Sigmoid colon (tissue), 4 donors: ENCODE data around the gene TSPEAR.
"Not testable (repeated sequence)": the region's sequence is repeated elsewhere in the genome, so short reads cannot be mapped to it uniquely, and the experiment has no call there.

Experiments
- EP300 ChIP-seq, 4 donors: sonication (generic); formaldehyde crosslinking; IDR thresholded peaks; one replicate each; pipeline ENCODE4 v1.6.1; 2017; ENCODE audit warnings: antibody characterized with exemption in 4 of 4
- POLR2AphosphoS5 ChIP-seq, 4 donors: sonication (generic); formaldehyde crosslinking; IDR thresholded peaks; one replicate each; pipeline ENCODE4 v1.6.1; 2017; ENCODE audit warnings: antibody characterized with exemption in 4 of 4
- TF ChIP-seq, protein P1 (sequence below), 4 experiments: fragments of 450-650 bp in 3 of 4; fragments of 200-600 bp in 1 of 4; IDR thresholded peaks; one replicate each; pipeline ENCODE4 v1.5.1; 2016 to 2019; ENCODE audit warnings: antibody characterized with exemption in 4 of 4, mild to moderate bottlenecking in 3 of 4, moderate library complexity in 2 of 4

DNA sequence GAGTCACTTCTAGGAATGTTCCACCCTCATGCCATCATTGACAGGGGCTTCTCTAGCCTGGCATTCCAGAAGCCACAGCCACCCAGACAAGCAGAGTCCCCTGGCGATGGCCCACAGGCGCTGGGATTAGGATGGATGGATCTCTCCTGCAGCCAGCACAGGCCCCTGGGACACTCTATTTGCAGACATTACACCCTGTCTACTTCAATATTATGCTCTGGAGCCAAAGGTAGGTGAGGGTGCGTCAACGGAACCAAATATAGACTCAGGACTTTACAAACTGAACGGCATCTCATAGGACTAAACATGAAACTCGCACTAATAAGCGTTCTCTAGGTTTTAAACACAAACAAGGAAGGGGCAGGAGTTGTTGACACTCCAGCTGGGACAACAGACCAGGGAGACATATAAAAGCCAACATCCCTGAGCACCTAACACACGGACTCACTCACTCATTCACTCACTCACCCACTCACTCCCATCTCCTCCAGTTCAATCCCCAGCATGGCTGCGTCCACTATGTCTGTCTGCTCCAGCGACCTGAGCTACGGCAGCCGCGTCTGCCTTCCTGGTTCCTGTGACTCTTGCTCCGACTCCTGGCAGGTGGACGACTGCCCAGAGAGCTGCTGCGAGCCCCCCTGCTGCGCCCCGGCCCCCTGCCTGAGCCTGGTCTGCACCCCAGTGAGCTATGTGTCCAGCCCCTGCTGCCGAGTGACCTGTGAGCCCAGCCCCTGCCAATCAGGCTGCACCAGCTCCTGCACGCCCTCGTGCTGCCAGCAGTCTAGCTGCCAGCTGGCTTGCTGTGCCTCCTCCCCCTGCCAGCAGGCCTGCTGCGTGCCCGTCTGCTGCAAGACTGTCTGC lies 111.0 kb downstream of the TSPEAR start, which contains the start of gene KRTAP10-7:
- TF ChIP-seq EP300, POLR2AphosphoS5 (IDR thresholded peaks at IDR 0.05): not testable (repeated sequence)
- TF ChIP-seq, protein P1, sequence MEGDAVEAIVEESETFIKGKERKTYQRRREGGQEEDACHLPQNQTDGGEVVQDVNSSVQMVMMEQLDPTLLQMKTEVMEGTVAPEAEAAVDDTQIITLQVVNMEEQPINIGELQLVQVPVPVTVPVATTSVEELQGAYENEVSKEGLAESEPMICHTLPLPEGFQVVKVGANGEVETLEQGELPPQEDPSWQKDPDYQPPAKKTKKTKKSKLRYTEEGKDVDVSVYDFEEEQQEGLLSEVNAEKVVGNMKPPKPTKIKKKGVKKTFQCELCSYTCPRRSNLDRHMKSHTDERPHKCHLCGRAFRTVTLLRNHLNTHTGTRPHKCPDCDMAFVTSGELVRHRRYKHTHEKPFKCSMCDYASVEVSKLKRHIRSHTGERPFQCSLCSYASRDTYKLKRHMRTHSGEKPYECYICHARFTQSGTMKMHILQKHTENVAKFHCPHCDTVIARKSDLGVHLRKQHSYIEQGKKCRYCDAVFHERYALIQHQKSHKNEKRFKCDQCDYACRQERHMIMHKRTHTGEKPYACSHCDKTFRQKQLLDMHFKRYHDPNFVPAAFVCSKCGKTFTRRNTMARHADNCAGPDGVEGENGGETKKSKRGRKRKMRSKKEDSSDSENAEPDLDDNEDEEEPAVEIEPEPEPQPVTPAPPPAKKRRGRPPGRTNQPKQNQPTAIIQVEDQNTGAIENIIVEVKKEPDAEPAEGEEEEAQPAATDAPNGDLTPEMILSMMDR (IDR thresholded peaks at IDR 0.05): not testable (repeated sequence)
